ENCODE results near the gene ERP29. TPM values are rescaled to one million over a fixed set of nuclear protein-coding genes. Genes with fewer than 3 reads are reported as not detected.

Gene ERP29
- total RNA-seq, 3 donors from 2014 or later (not counting 1 experiment from before 2014, with no cell fraction given): 51.6 to 74.9 (median 57.8) TPM

DNA sequence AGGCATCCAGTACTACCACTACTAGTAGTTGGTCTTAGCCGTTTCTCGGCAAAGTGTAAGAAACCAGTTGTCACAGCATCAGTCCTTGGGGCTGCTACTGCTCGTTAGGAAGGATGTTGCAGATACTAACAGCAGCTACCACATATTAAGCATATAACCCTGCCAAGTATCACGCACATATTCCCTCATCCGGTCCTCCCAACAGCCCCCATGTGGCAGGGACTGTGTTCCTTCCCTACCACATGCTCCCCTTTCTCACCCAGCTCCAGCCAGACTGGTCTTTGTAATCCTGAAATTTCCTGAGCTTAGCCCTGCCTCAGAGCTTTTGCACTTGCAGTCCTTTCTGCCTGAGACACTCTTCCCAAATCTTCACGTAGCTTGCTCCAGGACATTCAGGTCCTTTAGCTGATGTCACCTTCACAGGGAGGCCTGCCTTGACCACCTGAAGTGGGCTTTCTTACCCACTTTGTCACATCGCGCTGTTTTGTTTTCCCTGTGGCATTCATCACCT, 7.8 kb downstream of the ERP29 start:
- Mint-ChIP-seq H3K4me3 (no peak overlapping the region), H3K9me3 (no peaks in the 10 kb centered on the region), H3K27me3 (ENCODE audit: low read depth in 2 of 2) (no peaks in the 10 kb centered on the region), H3K36me3 (no peaks in the 10 kb centered on the region), H3K27ac (peak overlapping the region in 1 of 2 donors; percentile 65), H3K4me1 (peaks cover 32 to 41% of the 10 kb centered on the region in 2 donors)
- TF ChIP-seq, protein P1, sequence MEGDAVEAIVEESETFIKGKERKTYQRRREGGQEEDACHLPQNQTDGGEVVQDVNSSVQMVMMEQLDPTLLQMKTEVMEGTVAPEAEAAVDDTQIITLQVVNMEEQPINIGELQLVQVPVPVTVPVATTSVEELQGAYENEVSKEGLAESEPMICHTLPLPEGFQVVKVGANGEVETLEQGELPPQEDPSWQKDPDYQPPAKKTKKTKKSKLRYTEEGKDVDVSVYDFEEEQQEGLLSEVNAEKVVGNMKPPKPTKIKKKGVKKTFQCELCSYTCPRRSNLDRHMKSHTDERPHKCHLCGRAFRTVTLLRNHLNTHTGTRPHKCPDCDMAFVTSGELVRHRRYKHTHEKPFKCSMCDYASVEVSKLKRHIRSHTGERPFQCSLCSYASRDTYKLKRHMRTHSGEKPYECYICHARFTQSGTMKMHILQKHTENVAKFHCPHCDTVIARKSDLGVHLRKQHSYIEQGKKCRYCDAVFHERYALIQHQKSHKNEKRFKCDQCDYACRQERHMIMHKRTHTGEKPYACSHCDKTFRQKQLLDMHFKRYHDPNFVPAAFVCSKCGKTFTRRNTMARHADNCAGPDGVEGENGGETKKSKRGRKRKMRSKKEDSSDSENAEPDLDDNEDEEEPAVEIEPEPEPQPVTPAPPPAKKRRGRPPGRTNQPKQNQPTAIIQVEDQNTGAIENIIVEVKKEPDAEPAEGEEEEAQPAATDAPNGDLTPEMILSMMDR (IDR thresholded peaks at IDR 0.05): no peak
- H3K4me1 ChIP-seq (ENCODE audit: control insufficient read depth, insufficient read depth, low read length): no peaks in the 10 kb centered on the region
- H3K9me3 ChIP-seq (ENCODE audit: control insufficient read depth, insufficient read depth, low read length): no peaks in the 10 kb centered on the region
- no peaks in the 10 kb centered on the region for H3K27me3 ChIP-seq (ENCODE audit: control insufficient read depth, insufficient read depth, low read length)
- intact Hi-C loops (cut with micrococcal nuclease): no loop called here
- DNase-seq (no peak), ATAC-seq (no peak)
- H3K36me3 ChIP-seq (ENCODE audit: control insufficient read depth, insufficient read depth, low read length): peaks cover 62% of the 10 kb centered on the region
- H3K27ac ChIP-seq (ENCODE audit: low read length): no peak overlapping the region
- H3K4me3 ChIP-seq (ENCODE audit: low read length): no peak overlapping the region
- 93% methylated on average over 8 of the region's 8 CpGs for WGBS (ENCODE audit: insufficient coverage)

DNA sequence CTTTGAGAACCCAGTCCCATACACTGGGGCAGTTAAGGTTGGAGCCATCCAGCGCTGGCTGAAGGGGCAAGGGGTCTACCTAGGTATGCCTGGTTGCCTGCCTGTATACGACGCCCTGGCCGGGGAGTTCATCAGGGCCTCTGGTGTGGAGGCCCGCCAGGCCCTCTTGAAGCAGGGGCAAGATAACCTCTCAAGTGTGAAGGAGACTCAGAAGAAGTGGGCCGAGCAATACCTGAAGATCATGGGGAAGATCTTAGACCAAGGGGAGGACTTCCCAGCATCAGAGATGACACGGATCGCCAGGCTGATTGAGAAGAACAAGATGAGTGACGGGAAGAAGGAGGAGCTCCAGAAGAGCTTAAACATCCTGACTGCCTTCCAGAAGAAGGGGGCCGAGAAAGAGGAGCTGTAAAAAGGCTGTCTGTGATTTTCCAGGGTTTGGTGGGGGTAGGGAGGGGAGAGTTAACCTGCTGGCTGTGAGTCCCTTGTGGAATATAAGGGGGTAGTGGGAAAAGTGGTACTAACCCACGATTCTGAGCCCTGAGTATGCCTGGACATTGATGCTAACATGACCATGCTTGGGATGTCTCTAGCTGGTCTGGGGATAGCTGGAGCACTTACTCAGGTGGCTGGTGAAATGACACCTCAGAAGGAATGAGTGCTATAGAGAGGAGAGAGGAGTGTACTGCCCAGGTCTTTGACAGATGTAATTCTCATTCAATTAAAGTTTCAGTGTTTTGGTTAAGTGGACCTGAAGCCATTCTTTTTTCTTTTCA, 9.2 kb downstream of the ERP29 start:
- Histone ChIP-seq H3K4me1 (ENCODE audit: control insufficient read depth, insufficient read depth, low read length) (no peaks in the 10 kb centered on the region), H3K36me3 (ENCODE audit: control insufficient read depth, insufficient read depth, low read length) (peaks cover 58% of the 10 kb centered on the region), H3K27me3 (ENCODE audit: control insufficient read depth, insufficient read depth, low read length) (no peaks in the 10 kb centered on the region), H3K4me3 (ENCODE audit: low read length) (no peak overlapping the region), H3K9me3 (ENCODE audit: control insufficient read depth, insufficient read depth, low read length) (no peaks in the 10 kb centered on the region), H3K27ac (ENCODE audit: low read length) (no peak overlapping the region)
- TF ChIP-seq, protein P1 (IDR thresholded peaks at IDR 0.05): no peak
- ATAC-seq (no peak), DNase-seq (no peak)
- H3K27me3 Mint-ChIP-seq (ENCODE audit: low read depth in 2 of 2): no peaks in the 10 kb centered on the region
- peaks cover 28 to 33% of the 10 kb centered on the region in 2 donors for H3K4me1 Mint-ChIP-seq
- no peaks in the 10 kb centered on the region for H3K9me3 Mint-ChIP-seq
- intact Hi-C loops (cut with micrococcal nuclease): no loop called here
- H3K36me3 Mint-ChIP-seq: no peaks in the 10 kb centered on the region
- peak overlapping the region; percentile 31 to 82 for H3K27ac Mint-ChIP-seq
- H3K4me3 Mint-ChIP-seq: no peak overlapping the region
- WGBS (ENCODE audit: insufficient coverage): 96% methylated on average over 11 of the region's 11 CpGs

DNA sequence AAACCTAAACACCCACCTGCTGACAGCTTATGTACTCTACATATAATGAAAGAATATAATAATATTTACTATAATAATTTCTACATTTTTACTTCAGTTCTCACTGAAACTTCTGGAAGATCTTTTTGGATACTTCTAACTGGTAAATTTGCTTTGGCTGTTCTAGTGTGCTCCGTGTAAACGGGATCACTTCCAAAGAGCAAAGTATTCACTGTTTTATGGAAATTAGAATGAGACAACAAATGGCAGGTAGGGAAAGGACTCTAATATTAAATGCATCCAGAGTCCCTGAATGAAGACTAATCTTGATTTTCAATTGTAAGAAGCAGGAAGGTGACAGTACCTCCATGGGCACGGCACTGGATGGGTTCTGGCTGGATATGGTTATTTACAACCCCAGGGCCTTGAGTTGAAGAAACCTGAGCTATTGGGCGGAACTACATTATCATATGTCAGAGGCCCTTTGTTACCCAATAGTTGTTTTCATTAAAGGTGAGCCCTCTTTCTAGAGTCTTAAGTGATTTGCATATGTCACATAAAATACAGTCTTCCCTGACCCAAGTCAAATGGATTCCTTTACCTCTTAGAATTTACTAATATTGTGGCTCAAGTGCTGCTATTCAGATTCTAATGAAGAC, 10.7 kb downstream of the ERP29 start:
- WGBS (ENCODE audit: insufficient coverage): 97% methylated on average over 4 of the region's 4 CpGs
- TF ChIP-seq, protein P1 (IDR thresholded peaks at IDR 0.05): no peak
- Histone ChIP-seq H3K27me3 (ENCODE audit: control insufficient read depth, insufficient read depth, low read length) (no peaks in the 10 kb centered on the region), H3K27ac (ENCODE audit: low read length) (no peak overlapping the region), H3K4me1 (ENCODE audit: control insufficient read depth, insufficient read depth, low read length) (no peaks in the 10 kb centered on the region), H3K4me3 (ENCODE audit: low read length) (no peak overlapping the region), H3K9me3 (ENCODE audit: control insufficient read depth, insufficient read depth, low read length) (no peaks in the 10 kb centered on the region), H3K36me3 (ENCODE audit: control insufficient read depth, insufficient read depth, low read length) (peaks cover 56% of the 10 kb centered on the region)
- ATAC-seq (no peak), DNase-seq (no peak)
- Mint-ChIP-seq H3K27me3 (ENCODE audit: low read depth in 2 of 2) (no peaks in the 10 kb centered on the region), H3K27ac (no peak overlapping the region), H3K4me1 (peaks cover 19 to 23% of the 10 kb centered on the region in 2 donors), H3K9me3 (no peaks in the 10 kb centered on the region), H3K4me3 (no peak overlapping the region), H3K36me3 (no peaks in the 10 kb centered on the region)
- intact Hi-C loops (cut with micrococcal nuclease): no loop called here

Measured in natural killer cell (primary cell).